Keratinocyte (primary cell): ENCODE data around the gene TAMALIN. TPM values are rescaled to one million over a fixed set of nuclear protein-coding genes. Genes with fewer than 3 reads are reported as not detected.
A peak's percentile ranks its signal among the peaks of the same experiment; 100 is the strongest.

Experiments
- DNase-seq: peaks from one replicate; pipeline ENCODE4 v3.0.0-alpha.2; 2011; ENCODE audit warnings: low read depth, missing footprints, low spot score
- FAIRE-seq: peaks from 2 replicates; lab custom pipeline; 2011; peaks lifted over from hg19 to GRCh38; lab: Jason Lieb, UNC
- H2AFZ ChIP-seq: 2 replicates; pipeline ENCODE4 v1.6.0; 2012; ENCODE audit warnings: low read length, control low read depth, inconsistent platforms; ENCODE audit not compliant: control insufficient read depth
- H3K27ac ChIP-seq: 2 replicates; pipeline ENCODE4 v1.5.1; 2011; ENCODE audit warnings: low read length; ENCODE audit not compliant: control insufficient read depth, insufficient read depth
- H3K27me3 ChIP-seq: 3 replicates; pipeline ENCODE4 v1.6.0; 2011; ENCODE audit warnings: low read length; ENCODE audit not compliant: control insufficient read depth, insufficient read depth; ENCODE audit errors: extremely low read depth
- H3K36me3 ChIP-seq, 2 experiments: 2 replicates in 1 of 2; 3 replicates in 1 of 2; pipeline ENCODE4 v1.5.1; 2011; ENCODE audit warnings: low read length in 2 of 2, mild to moderate bottlenecking in 1 of 2; ENCODE audit not compliant: control insufficient read depth in 2 of 2, insufficient read depth in 2 of 2; ENCODE audit errors: extremely low read depth in 1 of 2
- H3K4me1 ChIP-seq: 3 replicates; pipeline ENCODE4 v1.5.1; 2011; ENCODE audit warnings: low read length; ENCODE audit not compliant: control insufficient read depth, insufficient read depth; ENCODE audit errors: extremely low read depth
- H3K4me2 ChIP-seq: 3 replicates; pipeline ENCODE4 v1.6.0; 2011; ENCODE audit warnings: low read depth, low read length; ENCODE audit not compliant: control insufficient read depth, insufficient read depth; ENCODE audit errors: extremely low read depth
- H3K4me3 ChIP-seq, 3 experiments: fragments of 200-600 bp in 1 of 3; sonication (generic) in 1 of 3; 2 replicates in 2 of 3; 3 replicates in 1 of 3; pipeline ENCODE4 v1.5.1; 2011 to 2016; ENCODE audit warnings: low read length in 3 of 3, mild to moderate bottlenecking in 3 of 3, control low read depth in 2 of 3, inconsistent platforms in 1 of 3, low read depth in 1 of 3, mixed read lengths in 1 of 3, mixed run types in 1 of 3, moderate library complexity in 1 of 3; ENCODE audit not compliant: control insufficient read depth in 2 of 3, insufficient read depth in 2 of 3; ENCODE audit errors: extremely low read depth in 1 of 3
- H3K79me2 ChIP-seq: 2 replicates; pipeline ENCODE4 v1.6.0; 2012; ENCODE audit warnings: low read length; ENCODE audit not compliant: control insufficient read depth, insufficient read depth
- H3K9ac ChIP-seq: 3 replicates; pipeline ENCODE4 v1.6.0; 2011; ENCODE audit warnings: low read length; ENCODE audit not compliant: control insufficient read depth, insufficient read depth; ENCODE audit errors: extremely low read depth
- H3K9me1 ChIP-seq: 3 replicates; pipeline ENCODE4 v1.6.0; 2011; ENCODE audit warnings: low read length; ENCODE audit not compliant: control insufficient read depth, insufficient read depth; ENCODE audit errors: extremely low read depth
- H3K9me3 ChIP-seq: 2 replicates; pipeline ENCODE4 v1.5.1; 2012; ENCODE audit warnings: low read depth, low read length; ENCODE audit not compliant: control insufficient read depth
- H4K20me1 ChIP-seq: 3 replicates; pipeline ENCODE4 v1.6.0; 2011; ENCODE audit warnings: low read length; ENCODE audit not compliant: control insufficient read depth, insufficient read depth; ENCODE audit errors: extremely low read depth
- EZH2 ChIP-seq: IDR thresholded peaks from one replicate; pipeline ENCODE4 v1.6.1; 2012; ENCODE audit warnings: inconsistent platforms, mild to moderate bottlenecking, low read length, moderate library complexity
- dilution Hi-C: fragments of 300-500 bp; cut with MboI; formaldehyde crosslinking; loops from one replicate; pipeline ENCODE4 v1.7.0; 2020; ENCODE audit warnings: low sequenced_read_pairs; ENCODE audit not compliant: extremely low pct_ligation_motif_present
- polyA plus RNA-seq, 5 experiments: library from polyadenylated mRNA; depleted of rRNA in 3 of 5; stranded (reverse) in 3 of 5; stranded (forward) in 1 of 5; unstranded in 1 of 5; fragments of >200 nt; gene quantifications; 1 replicate in 1 of 5; 2 replicates in 3 of 5; 3 replicates in 1 of 5; pipeline versions ENCODE4 v1.2.1 to v1.2.3, GENCODE V29; 2011 to 2012; ENCODE audit warnings: missing spikeins in 2 of 5, low read depth in 1 of 5, low replicate concordance in 1 of 5
- TF ChIP-seq, protein P1 (sequence below), 3 experiments: IDR thresholded peaks in 1 of 3; conservative IDR thresholded peaks in 1 of 3; optimal IDR thresholded peaks in 1 of 3; 2 replicates in 2 of 3; 3 replicates in 1 of 3; pipeline versions ENCODE3 to v1.5.1; 2011; ENCODE audit warnings: low read length in 3 of 3, mild to moderate bottlenecking in 3 of 3, moderate library complexity in 2 of 3, control low read depth in 1 of 3, inconsistent platforms in 1 of 3; ENCODE audit not compliant: insufficient read depth in 2 of 3; ENCODE audit errors: extremely low read depth in 1 of 3

The TAMALIN gene
- polyA plus RNA-seq, 1 donor (not counting 4 experiments of a cell fraction or from before 2014, with no cell fraction given), result 0.54 TPM

DNA sequence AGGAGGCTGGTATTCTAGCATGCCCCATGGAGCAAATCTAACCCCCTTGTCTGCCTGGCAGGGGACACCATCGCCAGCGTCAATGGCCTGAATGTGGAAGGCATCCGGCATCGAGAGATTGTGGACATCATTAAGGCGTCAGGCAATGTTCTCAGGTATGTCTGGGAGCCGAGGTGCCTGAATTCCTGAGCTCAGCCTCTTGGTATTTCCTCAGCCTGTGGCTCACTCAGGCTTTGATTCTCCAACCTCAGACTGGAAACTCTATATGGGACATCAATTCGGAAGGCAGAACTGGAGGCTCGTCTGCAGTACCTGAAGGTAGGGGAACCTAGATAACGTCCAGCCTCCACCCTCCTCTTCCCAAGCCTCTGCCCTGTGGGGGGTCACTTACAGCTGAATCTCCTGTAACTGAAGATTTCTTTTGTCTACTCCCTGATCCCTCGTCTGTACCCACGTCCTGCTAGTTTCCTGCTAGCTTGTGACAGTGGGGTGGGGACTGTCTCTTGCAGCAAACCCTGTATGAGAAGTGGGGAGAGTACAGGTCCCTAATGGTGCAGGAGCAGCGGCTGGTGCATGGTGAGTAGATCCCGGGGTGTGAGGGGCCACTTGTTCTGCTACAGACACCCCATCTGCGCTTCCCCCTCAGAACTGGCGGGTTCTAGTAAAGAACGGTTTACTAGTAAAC, 7.0 kb downstream of the TAMALIN start:
- Histone ChIP-seq H3K9me1 (peaks cover 3% of the 10 kb centered on the region), H3K79me2 (no peaks in the 10 kb centered on the region), H3K27me3 (no peaks in the 10 kb centered on the region), H3K36me3 (no peaks in the 10 kb centered on the region), H3K4me1 (peaks cover 16% of the 10 kb centered on the region), H3K4me2 (no peak overlapping the region), H3K27ac (no peak overlapping the region), H3K9ac (no peak overlapping the region), H3K4me3 (no peak overlapping the region), H4K20me1 (no peaks in the 10 kb centered on the region), H2AFZ (no peak overlapping the region), H3K9me3 (no peaks in the 10 kb centered on the region)
- dilution Hi-C loops, result no loop called here
- FAIRE-seq, result no peak
- TF ChIP-seq, protein P1, sequence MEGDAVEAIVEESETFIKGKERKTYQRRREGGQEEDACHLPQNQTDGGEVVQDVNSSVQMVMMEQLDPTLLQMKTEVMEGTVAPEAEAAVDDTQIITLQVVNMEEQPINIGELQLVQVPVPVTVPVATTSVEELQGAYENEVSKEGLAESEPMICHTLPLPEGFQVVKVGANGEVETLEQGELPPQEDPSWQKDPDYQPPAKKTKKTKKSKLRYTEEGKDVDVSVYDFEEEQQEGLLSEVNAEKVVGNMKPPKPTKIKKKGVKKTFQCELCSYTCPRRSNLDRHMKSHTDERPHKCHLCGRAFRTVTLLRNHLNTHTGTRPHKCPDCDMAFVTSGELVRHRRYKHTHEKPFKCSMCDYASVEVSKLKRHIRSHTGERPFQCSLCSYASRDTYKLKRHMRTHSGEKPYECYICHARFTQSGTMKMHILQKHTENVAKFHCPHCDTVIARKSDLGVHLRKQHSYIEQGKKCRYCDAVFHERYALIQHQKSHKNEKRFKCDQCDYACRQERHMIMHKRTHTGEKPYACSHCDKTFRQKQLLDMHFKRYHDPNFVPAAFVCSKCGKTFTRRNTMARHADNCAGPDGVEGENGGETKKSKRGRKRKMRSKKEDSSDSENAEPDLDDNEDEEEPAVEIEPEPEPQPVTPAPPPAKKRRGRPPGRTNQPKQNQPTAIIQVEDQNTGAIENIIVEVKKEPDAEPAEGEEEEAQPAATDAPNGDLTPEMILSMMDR (optimal IDR thresholded peaks at IDR 0.05 in 1 of 3, IDR thresholded peaks at IDR 0.05 in 1 of 3, conservative IDR thresholded peaks at IDR 0.05 in 1 of 3; ENCODE audit: extremely low read depth in 1 of 3, insufficient read depth in 2 of 3, low read length in 3 of 3), result no peak
- no peak for TF ChIP-seq EZH2
- no peak for DNase-seq

DNA sequence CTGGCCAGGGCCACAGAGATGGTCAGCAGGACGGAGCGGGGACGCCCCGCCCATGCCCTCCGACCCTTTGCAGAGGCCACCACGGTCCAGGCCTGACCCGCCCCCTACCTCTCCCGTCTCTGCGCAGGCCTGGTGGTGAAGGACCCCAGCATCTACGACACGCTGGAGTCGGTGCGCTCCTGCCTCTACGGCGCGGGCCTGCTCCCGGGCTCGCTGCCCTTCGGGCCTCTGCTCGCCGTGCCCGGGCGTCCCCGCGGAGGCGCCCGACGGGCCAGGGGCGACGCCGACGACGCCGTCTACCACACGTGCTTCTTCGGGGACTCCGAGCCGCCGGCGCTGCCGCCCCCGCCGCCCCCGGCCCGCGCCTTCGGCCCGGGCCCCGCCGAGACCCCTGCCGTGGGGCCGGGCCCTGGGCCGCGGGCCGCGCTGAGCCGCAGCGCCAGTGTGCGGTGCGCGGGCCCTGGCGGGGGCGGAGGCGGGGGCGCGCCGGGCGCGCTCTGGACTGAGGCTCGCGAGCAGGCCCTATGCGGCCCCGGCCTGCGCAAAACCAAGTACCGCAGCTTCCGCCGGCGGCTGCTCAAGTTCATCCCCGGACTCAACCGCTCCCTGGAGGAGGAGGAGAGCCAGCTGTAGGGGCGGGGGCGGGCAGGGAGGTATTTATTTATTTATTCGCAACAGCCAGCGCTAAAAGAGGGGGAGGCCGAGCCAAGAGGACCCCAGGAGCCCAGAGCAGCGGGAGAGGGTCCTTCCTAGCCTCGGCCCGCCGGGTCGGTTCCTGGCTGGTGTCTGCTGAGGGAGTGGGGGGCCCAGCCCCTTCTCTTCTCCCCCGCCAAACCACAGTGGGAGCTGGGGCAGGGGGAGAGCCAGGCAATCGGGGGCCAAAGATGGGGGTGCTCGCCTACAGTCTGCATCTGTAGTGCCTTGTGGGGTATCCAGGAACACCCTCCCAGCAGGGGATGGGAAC, 8.1 kb downstream of the TAMALIN start:
- Histone ChIP-seq H3K79me2 (no peaks in the 10 kb centered on the region), H3K4me1 (peaks cover 16% of the 10 kb centered on the region), H3K9ac (no peak overlapping the region), H3K9me1 (no peaks in the 10 kb centered on the region), H3K27ac (no peak overlapping the region), H3K4me3 (no peak overlapping the region), H3K36me3 (no peaks in the 10 kb centered on the region), H3K4me2 (peak overlapping the region; percentile 50), H4K20me1 (no peaks in the 10 kb centered on the region), H3K27me3 (no peaks in the 10 kb centered on the region), H3K9me3 (no peaks in the 10 kb centered on the region), H2AFZ (no peak overlapping the region)
- FAIRE-seq, result no peak
- TF ChIP-seq EZH2, result no peak
- TF ChIP-seq, protein P1 (optimal IDR thresholded peaks at IDR 0.05 in 1 of 3, IDR thresholded peaks at IDR 0.05 in 1 of 3, conservative IDR thresholded peaks at IDR 0.05 in 1 of 3; ENCODE audit: extremely low read depth in 1 of 3, insufficient read depth in 2 of 3, low read length in 3 of 3), result no peak
- no peak for DNase-seq
- dilution Hi-C loops, result no loop called here
